HL-60 (cell line): Measurements from ENCODE around the gene ZBTB25.

ENCODE experiments used
- DNase-seq, 2 experiments: peaks; one replicate each; pipeline ENCODE4 v3.0.0-alpha.2; 2010 to 2020; ENCODE audit warnings: low read depth in 1 of 2, low spot score in 1 of 2
- H3K27ac ChIP-seq: fragments of 250-450 bp; sonication (Bioruptor Pico); replicated peaks from 2 replicates; pipeline ENCODE4 v1.5.1; 2020; ENCODE audit warnings: mild to moderate bottlenecking, moderate library complexity
- H3K27me3 ChIP-seq: fragments of 250-450 bp; sonication (Bioruptor Pico); 2 replicates; pipeline ENCODE4 v1.5.1; 2021; ENCODE audit warnings: mild to moderate bottlenecking, moderate library complexity; ENCODE audit not compliant: insufficient read depth, poor library complexity, severe bottlenecking
- H3K4me3 ChIP-seq: replicated peaks from 2 replicates; pipeline ENCODE4 v1.5.1; 2011; ENCODE audit warnings: mild to moderate bottlenecking, control low read depth, low read length; ENCODE audit not compliant: insufficient read depth
- GABPA ChIP-seq: IDR thresholded peaks from 2 replicates; pipeline ENCODE4 v1.6.1; 2012; ENCODE audit warnings: low read depth
- POLR2AphosphoS5 ChIP-seq: IDR thresholded peaks from 2 replicates; pipeline ENCODE4 v1.6.1; 2012; ENCODE audit warnings: low read depth
- SPI1 ChIP-seq: IDR thresholded peaks from 2 replicates; pipeline ENCODE4 v1.6.1; 2012; ENCODE audit warnings: low read depth, mild to moderate bottlenecking, borderline replicate concordance
- TF ChIP-seq, protein P1 (sequence below): IDR thresholded peaks from one replicate; pipeline ENCODE4 v1.5.1; 2011; ENCODE audit warnings: low read length, control low read depth, inconsistent platforms; ENCODE audit not compliant: insufficient read depth
- TF ChIP-seq, protein P2 (sequence below): IDR thresholded peaks from 2 replicates; pipeline ENCODE4 v1.6.1; 2012; ENCODE audit warnings: low read depth; ENCODE audit not compliant: insufficient replicate concordance

ZBTB25 gene

DNA sequence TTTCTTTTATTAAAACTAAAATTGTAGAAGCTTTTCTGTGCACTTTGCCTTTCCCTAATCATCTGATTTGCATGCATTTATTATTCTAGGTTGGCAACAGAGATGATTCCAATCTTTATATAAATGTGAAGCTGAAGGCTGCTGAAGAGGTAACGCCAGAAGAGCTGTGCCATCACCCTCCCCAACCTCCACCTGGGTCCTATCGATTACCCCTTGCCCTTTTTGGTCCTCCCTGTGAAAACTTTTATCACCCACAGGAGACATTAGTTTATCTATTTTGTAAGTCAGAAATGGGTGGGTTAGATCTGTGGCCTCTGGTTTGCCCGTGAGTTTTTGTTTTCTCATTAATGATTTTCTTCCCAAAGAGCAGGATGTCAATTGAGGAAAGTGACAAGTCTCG lies 92.6 kb downstream of the ZBTB25 start:
- no peak for DNase-seq
- TF ChIP-seq GABPA (no peak), POLR2AphosphoS5 (no peak), SPI1 (no peak)
- TF ChIP-seq, protein P1, sequence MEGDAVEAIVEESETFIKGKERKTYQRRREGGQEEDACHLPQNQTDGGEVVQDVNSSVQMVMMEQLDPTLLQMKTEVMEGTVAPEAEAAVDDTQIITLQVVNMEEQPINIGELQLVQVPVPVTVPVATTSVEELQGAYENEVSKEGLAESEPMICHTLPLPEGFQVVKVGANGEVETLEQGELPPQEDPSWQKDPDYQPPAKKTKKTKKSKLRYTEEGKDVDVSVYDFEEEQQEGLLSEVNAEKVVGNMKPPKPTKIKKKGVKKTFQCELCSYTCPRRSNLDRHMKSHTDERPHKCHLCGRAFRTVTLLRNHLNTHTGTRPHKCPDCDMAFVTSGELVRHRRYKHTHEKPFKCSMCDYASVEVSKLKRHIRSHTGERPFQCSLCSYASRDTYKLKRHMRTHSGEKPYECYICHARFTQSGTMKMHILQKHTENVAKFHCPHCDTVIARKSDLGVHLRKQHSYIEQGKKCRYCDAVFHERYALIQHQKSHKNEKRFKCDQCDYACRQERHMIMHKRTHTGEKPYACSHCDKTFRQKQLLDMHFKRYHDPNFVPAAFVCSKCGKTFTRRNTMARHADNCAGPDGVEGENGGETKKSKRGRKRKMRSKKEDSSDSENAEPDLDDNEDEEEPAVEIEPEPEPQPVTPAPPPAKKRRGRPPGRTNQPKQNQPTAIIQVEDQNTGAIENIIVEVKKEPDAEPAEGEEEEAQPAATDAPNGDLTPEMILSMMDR = no peak
- TF ChIP-seq, protein P2, sequence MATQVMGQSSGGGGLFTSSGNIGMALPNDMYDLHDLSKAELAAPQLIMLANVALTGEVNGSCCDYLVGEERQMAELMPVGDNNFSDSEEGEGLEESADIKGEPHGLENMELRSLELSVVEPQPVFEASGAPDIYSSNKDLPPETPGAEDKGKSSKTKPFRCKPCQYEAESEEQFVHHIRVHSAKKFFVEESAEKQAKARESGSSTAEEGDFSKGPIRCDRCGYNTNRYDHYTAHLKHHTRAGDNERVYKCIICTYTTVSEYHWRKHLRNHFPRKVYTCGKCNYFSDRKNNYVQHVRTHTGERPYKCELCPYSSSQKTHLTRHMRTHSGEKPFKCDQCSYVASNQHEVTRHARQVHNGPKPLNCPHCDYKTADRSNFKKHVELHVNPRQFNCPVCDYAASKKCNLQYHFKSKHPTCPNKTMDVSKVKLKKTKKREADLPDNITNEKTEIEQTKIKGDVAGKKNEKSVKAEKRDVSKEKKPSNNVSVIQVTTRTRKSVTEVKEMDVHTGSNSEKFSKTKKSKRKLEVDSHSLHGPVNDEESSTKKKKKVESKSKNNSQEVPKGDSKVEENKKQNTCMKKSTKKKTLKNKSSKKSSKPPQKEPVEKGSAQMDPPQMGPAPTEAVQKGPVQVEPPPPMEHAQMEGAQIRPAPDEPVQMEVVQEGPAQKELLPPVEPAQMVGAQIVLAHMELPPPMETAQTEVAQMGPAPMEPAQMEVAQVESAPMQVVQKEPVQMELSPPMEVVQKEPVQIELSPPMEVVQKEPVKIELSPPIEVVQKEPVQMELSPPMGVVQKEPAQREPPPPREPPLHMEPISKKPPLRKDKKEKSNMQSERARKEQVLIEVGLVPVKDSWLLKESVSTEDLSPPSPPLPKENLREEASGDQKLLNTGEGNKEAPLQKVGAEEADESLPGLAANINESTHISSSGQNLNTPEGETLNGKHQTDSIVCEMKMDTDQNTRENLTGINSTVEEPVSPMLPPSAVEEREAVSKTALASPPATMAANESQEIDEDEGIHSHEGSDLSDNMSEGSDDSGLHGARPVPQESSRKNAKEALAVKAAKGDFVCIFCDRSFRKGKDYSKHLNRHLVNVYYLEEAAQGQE = no peak
- Histone ChIP-seq H3K27ac (no peak overlapping the region), H3K27me3 (no peaks in the 10 kb centered on the region), H3K4me3 (no peak overlapping the region)

DNA sequence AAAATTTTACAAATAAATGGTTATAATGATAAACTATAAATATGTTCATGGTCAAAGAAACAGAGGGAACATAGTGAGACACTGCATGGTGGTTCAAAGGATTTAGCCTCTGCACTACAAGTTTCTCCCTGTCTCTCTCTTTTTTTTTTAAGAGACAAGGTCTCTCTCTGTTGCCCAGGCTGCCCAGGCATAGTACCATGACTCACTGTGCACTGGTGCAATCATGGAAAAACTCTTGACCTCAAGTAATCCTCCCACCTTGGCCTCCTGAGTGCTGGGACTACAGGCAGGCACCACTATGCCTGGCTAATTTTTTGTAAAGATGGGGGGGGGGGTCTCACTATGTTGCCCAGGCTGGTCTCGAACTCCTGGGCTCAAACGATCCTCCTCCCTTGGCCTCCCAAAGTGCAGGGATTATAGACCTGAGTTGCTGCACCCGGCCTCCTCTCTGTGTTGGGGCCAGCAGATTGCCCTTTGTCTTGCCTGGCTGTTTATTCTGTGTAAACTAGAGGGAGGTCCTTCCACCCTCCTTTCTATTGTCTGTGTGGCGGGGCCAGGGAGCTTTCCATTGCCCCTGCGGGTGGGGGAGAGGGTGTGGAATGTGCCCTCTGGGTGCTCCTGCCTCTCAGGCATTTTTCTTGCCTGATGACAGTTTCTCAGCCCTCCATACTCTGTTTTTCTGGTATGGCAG lies 93.4 kb downstream of the ZBTB25 start:
- DNase-seq = no peak
- TF ChIP-seq, protein P2 = no peak
- TF ChIP-seq POLR2AphosphoS5 (no peak), GABPA (no peak), SPI1 (no peak)
- TF ChIP-seq, protein P1 = no peak
- no peaks in the 10 kb centered on the region for H3K27me3 ChIP-seq
- no peak overlapping the region for H3K27ac ChIP-seq
- no peak overlapping the region for H3K4me3 ChIP-seq

DNA sequence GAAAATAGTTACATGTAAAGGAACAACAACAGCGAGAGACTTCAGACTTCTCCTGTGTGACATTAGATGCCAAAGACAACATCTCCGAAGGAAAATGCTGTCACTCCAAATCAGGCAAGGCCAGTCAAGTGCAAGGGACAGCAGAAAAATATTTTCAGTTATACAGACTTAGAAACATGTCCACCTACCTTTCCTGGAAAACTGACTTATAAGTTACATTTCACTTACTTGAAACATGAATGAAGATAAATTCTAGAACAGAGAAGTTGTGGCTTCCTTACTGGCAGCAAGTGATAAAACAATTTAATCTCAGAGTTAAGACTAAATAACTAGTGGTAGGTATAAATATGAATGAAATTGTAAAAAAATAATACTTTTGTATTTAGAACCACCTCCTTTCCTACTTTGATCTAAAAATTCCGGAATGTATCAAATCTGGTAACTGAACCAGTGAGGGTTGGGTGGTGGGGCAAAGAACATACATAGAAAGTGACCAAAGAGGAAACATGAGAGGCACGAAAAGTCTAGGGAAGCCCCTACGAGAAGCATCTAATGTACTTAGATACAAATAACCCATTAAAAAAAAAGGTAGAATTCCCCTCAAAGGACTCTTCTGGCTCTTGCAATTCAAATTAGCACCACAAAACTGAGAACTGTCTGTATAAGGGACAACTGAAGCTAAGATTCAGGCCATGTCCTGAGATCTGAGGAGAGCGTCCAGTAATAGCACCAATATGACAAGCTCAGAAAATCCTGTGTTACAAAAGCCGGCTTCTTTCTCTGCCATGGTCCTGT lies 94.3 kb downstream of the ZBTB25 start:
- no peak for DNase-seq

GRCh38 chr14:64407329-64407728 lies 96.3 kb downstream of the ZBTB25 start:
- H3K27me3 ChIP-seq = no peaks in the 10 kb centered on the region
- TF ChIP-seq, protein P2 = no peak
- TF ChIP-seq POLR2AphosphoS5 = no peak
- no peak overlapping the region for H3K4me3 ChIP-seq
- H3K27ac ChIP-seq = no peak overlapping the region
- DNase-seq = no peak

More for the DNA sequence above, 94.3 kb downstream of the ZBTB25 start:
- no peak overlapping the region for H3K27ac ChIP-seq
- TF ChIP-seq GABPA (no peak), POLR2AphosphoS5 (no peak)
- H3K27me3 ChIP-seq = no peaks in the 10 kb centered on the region
- no peak overlapping the region for H3K4me3 ChIP-seq
